Caco-2 (cell line): ENCODE measurements around the gene DMWD. TPM values are rescaled to one million over a fixed set of nuclear protein-coding genes. Genes with fewer than 3 reads are reported as not detected.

ENCODE experiments used
- BruUV-seq: library from RNA; stranded (reverse); fragments of 400-500 nt; replicated peaks from 2 replicates; lab custom pipeline; 2021; lab: Mats Ljungman, UMichigan
- CTCF ChIA-PET: fragments of 300-600 bp; sonication (Branson Sonifier 250); formaldehyde crosslinking; loops from one replicate; lab custom pipeline; 2022; ENCODE audit warnings: antibody characterized with exemption; lab: Charles Lee
- POLR2A ChIA-PET: fragments of 300-600 bp; sonication (Branson Sonifier 250); formaldehyde crosslinking; loops from one replicate; lab custom pipeline; 2022; ENCODE audit warnings: antibody characterized with exemption; lab: Charles Lee
- DNase-seq, 2 experiments: peaks; one replicate each; pipeline versions ENCODE4 v3.0.0 to v3.0.0-alpha.2; 2020 to 2022
- H3K27me3 ChIP-seq: replicated peaks from 2 replicates; pipeline ENCODE4 v1.6.0; 2011; ENCODE audit warnings: low read length; ENCODE audit not compliant: control insufficient read depth, insufficient read depth
- H3K36me3 ChIP-seq: 2 replicates; pipeline ENCODE4 v1.5.1; 2011; ENCODE audit warnings: low read length; ENCODE audit not compliant: control insufficient read depth, insufficient read depth
- H3K4me1 ChIP-seq: fragments of 250-450 bp; sonication (Bioruptor Pico); 2 replicates; pipeline ENCODE4 v1.5.1; 2020; ENCODE audit warnings: mild to moderate bottlenecking
- H3K4me3 ChIP-seq: 2 replicates; pipeline ENCODE4 v1.5.1; 2011; ENCODE audit warnings: low read depth, mild to moderate bottlenecking, control low read depth, low read length
- H3K9me3 ChIP-seq: fragments of 250-450 bp; sonication (Bioruptor Pico); 2 replicates; pipeline ENCODE4 v1.5.1; 2020; ENCODE audit warnings: mild to moderate bottlenecking, moderate library complexity
- H3K27ac Mint-ChIP-seq: one replicate; pipeline ENCODE4 v1.8.0; 2022; ENCODE audit warnings: mixed read lengths; ENCODE audit not compliant: unreplicated experiment
- H3K27me3 Mint-ChIP-seq: one replicate; pipeline ENCODE4 v1.8.0; 2022; ENCODE audit warnings: mixed read lengths; ENCODE audit not compliant: insufficient read depth, unreplicated experiment
- H3K36me3 Mint-ChIP-seq: one replicate; pipeline ENCODE4 v1.8.0; 2022; ENCODE audit warnings: mild to moderate bottlenecking, mixed read lengths; ENCODE audit not compliant: insufficient read depth, unreplicated experiment
- H3K4me1 Mint-ChIP-seq: one replicate; pipeline ENCODE4 v1.8.0; 2022; ENCODE audit warnings: low read depth, mixed read lengths; ENCODE audit not compliant: unreplicated experiment
- H3K4me3 Mint-ChIP-seq: one replicate; pipeline ENCODE4 v1.8.0; 2022; ENCODE audit warnings: mild to moderate bottlenecking, moderate library complexity, mixed read lengths; ENCODE audit not compliant: unreplicated experiment
- H3K9me3 Mint-ChIP-seq: one replicate; pipeline ENCODE4 v1.8.0; 2022; ENCODE audit warnings: mixed read lengths; ENCODE audit not compliant: unreplicated experiment
- intact Hi-C: fragments of 100-400 bp; cut with micrococcal nuclease; formaldehyde crosslinking; loops from one replicate; pipeline ENCODE4 v1.10.0; 2022; ENCODE audit not compliant: unreplicated experiment
- total RNA-seq: library from RNA; stranded (reverse); gene quantifications from 2 replicates; pipeline ENCODE4 v1.2.3, GENCODE V29; 2022
- TF ChIP-seq, protein P1 (sequence below), 2 experiments: fragments of 200-600 bp in 1 of 2; IDR thresholded peaks; 1 replicate in 1 of 2; 2 replicates in 1 of 2; pipeline versions ENCODE4 v1.5.1 to v1.8.0; 2011 to 2022; ENCODE audit warnings: antibody characterized with exemption in 1 of 2, control low read depth in 1 of 2, inconsistent platforms in 1 of 2, low read depth in 1 of 2, low read length in 1 of 2, mild to moderate bottlenecking in 1 of 2, moderate library complexity in 1 of 2; ENCODE audit not compliant: insufficient read depth in 1 of 2, severe bottlenecking in 1 of 2, unreplicated experiment in 1 of 2

The DMWD gene
- total RNA-seq, 1 experiment from 2014 or later: 76.3 TPM

DNA sequence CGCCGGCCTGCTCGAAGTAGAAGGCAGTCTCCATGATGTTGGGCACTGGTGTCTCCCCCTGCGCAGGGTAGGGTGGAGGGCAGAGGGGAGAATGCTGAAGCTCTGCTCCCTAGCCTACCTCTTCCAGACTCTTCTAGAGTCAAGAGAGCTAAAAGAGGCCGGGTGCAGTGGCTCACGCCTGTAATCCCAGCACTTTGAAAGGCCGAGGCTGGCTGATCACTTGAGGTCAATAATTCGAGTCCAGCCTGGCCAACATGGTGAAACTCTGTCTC, 12.2 kb upstream of the DMWD start:
- Mint-ChIP-seq H3K4me1 (no peaks in the 10 kb centered on the region), H3K4me3 (no peak overlapping the region), H3K9me3 (no peaks in the 10 kb centered on the region), H3K27me3 (no peaks in the 10 kb centered on the region), H3K36me3 (peaks cover 8% of the 10 kb centered on the region), H3K27ac (no peak overlapping the region)
- H3K4me1 ChIP-seq: no peaks in the 10 kb centered on the region
- no peaks in the 10 kb centered on the region for H3K36me3 ChIP-seq
- H3K27me3 ChIP-seq: no peaks in the 10 kb centered on the region
- no peak for DNase-seq
- no TSS peak for BruUV-seq
- ChIA-PET CTCF (interaction anchor here (1.0 to 1.7 kb wide), 2 partner anchors 10 to 12 kb away, joined by 4 to 7 read pairs; no protein-coding TSS in a partner anchor), POLR2A (no interaction called here)
- intact Hi-C loops: no loop called here
- no peak overlapping the region for H3K4me3 ChIP-seq
- H3K9me3 ChIP-seq: no peaks in the 10 kb centered on the region
- TF ChIP-seq, protein P1, sequence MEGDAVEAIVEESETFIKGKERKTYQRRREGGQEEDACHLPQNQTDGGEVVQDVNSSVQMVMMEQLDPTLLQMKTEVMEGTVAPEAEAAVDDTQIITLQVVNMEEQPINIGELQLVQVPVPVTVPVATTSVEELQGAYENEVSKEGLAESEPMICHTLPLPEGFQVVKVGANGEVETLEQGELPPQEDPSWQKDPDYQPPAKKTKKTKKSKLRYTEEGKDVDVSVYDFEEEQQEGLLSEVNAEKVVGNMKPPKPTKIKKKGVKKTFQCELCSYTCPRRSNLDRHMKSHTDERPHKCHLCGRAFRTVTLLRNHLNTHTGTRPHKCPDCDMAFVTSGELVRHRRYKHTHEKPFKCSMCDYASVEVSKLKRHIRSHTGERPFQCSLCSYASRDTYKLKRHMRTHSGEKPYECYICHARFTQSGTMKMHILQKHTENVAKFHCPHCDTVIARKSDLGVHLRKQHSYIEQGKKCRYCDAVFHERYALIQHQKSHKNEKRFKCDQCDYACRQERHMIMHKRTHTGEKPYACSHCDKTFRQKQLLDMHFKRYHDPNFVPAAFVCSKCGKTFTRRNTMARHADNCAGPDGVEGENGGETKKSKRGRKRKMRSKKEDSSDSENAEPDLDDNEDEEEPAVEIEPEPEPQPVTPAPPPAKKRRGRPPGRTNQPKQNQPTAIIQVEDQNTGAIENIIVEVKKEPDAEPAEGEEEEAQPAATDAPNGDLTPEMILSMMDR (IDR thresholded peaks at IDR 0.05; ENCODE audit: insufficient read depth in 1 of 2, low read depth in 1 of 2, low read length in 1 of 2, severe bottlenecking in 1 of 2, unreplicated experiment in 1 of 2): no peak

DNA sequence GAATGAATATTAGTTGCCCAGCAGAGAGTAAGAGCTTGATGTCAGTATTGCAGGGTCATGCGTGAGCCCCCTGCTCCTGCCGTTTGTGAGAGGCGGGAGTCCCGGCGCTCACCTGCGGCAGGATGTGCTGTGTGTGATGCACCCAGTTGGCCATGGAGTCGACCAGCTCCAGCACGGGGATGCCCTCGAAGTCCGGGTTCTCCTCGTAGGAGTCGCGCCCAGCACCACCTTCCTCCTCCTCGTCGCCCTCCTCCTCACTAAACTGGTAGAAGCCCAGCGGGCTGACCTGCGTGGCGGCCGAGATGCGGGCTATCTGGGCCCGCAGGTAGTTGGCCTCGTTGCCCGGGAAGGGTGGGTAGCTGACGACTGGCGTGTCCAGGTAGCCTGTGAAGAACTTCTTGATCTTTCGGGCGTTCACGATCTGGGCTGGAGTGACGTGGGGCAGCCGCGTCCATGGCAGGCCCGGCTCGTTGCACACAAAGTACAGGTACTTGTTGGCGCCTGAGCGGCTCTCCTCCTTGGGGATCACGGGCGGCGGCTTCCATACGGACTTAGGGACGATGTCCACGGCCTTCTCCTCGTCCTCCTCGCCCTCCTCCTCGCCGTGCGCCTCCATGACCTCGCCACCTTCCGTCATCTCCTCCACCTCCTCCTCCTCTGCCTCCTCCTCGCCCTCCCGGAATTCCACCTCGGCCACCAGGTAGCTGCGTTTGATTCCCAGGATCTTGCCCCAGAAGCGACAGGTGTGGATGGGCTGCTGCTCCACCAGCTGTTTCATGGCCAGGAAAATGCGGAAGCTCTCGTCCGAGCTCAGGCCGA, 11.7 kb upstream of the DMWD start:
- intact Hi-C loops: no loop called here
- Mint-ChIP-seq H3K4me1 (peaks cover under 1% of the 10 kb centered on the region), H3K36me3 (peaks cover 3% of the 10 kb centered on the region), H3K9me3 (no peaks in the 10 kb centered on the region), H3K4me3 (no peak overlapping the region), H3K27me3 (no peaks in the 10 kb centered on the region), H3K27ac (no peak overlapping the region)
- ChIA-PET CTCF (interaction anchor here (0.7 to 1.1 kb wide), 3 partner anchors 10 to 23 kb away, joined by 4 to 6 read pairs (median 4); no protein-coding TSS in a partner anchor), POLR2A (no interaction called here)
- DNase-seq: no peak
- TF ChIP-seq, protein P1 (IDR thresholded peaks at IDR 0.05; ENCODE audit: insufficient read depth in 1 of 2, low read depth in 1 of 2, low read length in 1 of 2, severe bottlenecking in 1 of 2, unreplicated experiment in 1 of 2): no peak
- no peaks in the 10 kb centered on the region for H3K4me1 ChIP-seq
- H3K4me3 ChIP-seq: no peak overlapping the region
- H3K36me3 ChIP-seq: no peaks in the 10 kb centered on the region
- H3K9me3 ChIP-seq: no peaks in the 10 kb centered on the region
- BruUV-seq: no TSS peak
- no peaks in the 10 kb centered on the region for H3K27me3 ChIP-seq

DNA sequence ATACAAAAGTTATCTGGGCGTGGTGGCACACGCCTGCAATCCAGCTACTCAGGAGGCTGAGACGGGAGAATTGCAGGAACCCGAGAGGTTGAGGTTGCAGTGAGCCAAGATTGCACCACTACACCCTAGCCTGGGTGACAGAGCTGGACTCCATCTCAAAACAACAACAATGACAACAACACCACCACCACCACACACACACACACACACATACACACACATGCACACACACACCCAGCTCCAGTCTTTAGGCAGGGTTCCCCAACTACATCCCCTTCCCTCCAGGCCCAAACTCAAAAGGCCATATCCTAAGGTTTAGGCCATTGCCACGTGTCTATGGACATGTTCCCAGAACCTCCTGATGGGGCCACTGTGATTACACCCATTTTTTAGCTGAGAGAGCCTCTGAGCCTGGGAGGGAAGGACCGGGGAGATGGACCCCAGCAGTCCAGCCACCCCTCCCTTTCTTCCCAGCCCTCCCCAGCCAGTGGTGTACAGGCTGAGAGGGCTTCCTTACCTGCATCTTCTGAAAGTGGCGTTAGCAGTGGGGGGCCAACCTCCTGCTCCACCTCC, 9.0 kb upstream of the DMWD start:
- peaks cover 6% of the 10 kb centered on the region for H3K4me1 Mint-ChIP-seq
- no peak for DNase-seq
- H3K4me3 Mint-ChIP-seq: no peak overlapping the region
- no peaks in the 10 kb centered on the region for H3K9me3 ChIP-seq
- no peaks in the 10 kb centered on the region for H3K27me3 Mint-ChIP-seq
- H3K36me3 Mint-ChIP-seq: no peaks in the 10 kb centered on the region
- no TSS peak for BruUV-seq
- H3K27ac Mint-ChIP-seq: no peak overlapping the region
- H3K27me3 ChIP-seq: no peaks in the 10 kb centered on the region
- no peaks in the 10 kb centered on the region for H3K36me3 ChIP-seq
- TF ChIP-seq, protein P1 (IDR thresholded peaks at IDR 0.05; ENCODE audit: insufficient read depth in 1 of 2, low read depth in 1 of 2, low read length in 1 of 2, severe bottlenecking in 1 of 2, unreplicated experiment in 1 of 2): no peak
- no peak overlapping the region for H3K4me3 ChIP-seq
- ChIA-PET CTCF (interaction anchor here (0.6 to 3.8 kb wide), 4 partner anchors 15 to 1452 kb away, joined by 3 to 82 read pairs (median 4); partner anchors contain the start of gene SIX5), POLR2A (interaction anchor here (0.5 to 1.0 kb wide), 2 partner anchors 9 to 31 kb away, joined by 3 read pairs; partner anchors contain the start of gene DMWD)
- intact Hi-C loops: no loop called here
- no peaks in the 10 kb centered on the region for H3K9me3 Mint-ChIP-seq
- no peaks in the 10 kb centered on the region for H3K4me1 ChIP-seq
